HG03103 (cell line): ENCODE measurements around the gene MON2.

ENCODE experiments used
- ATAC-seq: cut with Tn5 transposase; IDR thresholded peaks from one replicate; pipeline ENCODE4 v1.9.1; 2021; ENCODE audit warnings: low read depth; ENCODE audit not compliant: unreplicated experiment

MON2 gene

GRCh38 chr12:62604871-62605270 lies 138.2 kb downstream of the MON2 start:
- no peak for ATAC-seq

GRCh38 chr12:62605981-62606380 lies 139.4 kb downstream of the MON2 start:
- no peak for ATAC-seq

GRCh38 chr12:62606654-62607053 lies 140.0 kb downstream of the MON2 start:
- ATAC-seq = no peak

GRCh38 chr12:62613081-62613480 lies 146.5 kb downstream of the MON2 start:
- ATAC-seq = no peak

GRCh38 chr12:62618319-62618718 lies 151.7 kb downstream of the MON2 start:
- ATAC-seq = no peak

- ATAC-seq = no peak
Measured at GRCh38 chr12:62618930-62619329, 152.3 kb downstream of the MON2 start.

GRCh38 chr12:62621101-62621638 lies 154.5 kb downstream of the MON2 start:
- no peak for ATAC-seq

GRCh38 chr12:62622177-62622576 lies 155.6 kb downstream of the MON2 start:
- no peak for ATAC-seq

GRCh38 chr12:62625228-62625627 lies 158.6 kb downstream of the MON2 start:
- no peak for ATAC-seq

- no peak for ATAC-seq
Measured at GRCh38 chr12:62627181-62627580, 160.6 kb downstream of the MON2 start.

- ATAC-seq = no peak
Measured at GRCh38 chr12:62629413-62629812, 162.8 kb downstream of the MON2 start.

GRCh38 chr12:62629971-62630739 lies 163.5 kb downstream of the MON2 start:
- ATAC-seq = no peak

- peak; percentile 51 for ATAC-seq
Measured at GRCh38 chr12:62631471-62632410, 165.1 kb downstream of the MON2 start.

GRCh38 chr12:62632411-62632918 lies 165.8 kb downstream of the MON2 start:
- ATAC-seq = peak; percentile 22

- ATAC-seq = no peak
Measured at GRCh38 chr12:62635649-62636048, 169.0 kb downstream of the MON2 start.

GRCh38 chr12:62637679-62638078 lies 171.1 kb downstream of the MON2 start:
- no peak for ATAC-seq

GRCh38 chr12:62640910-62641448 lies 174.4 kb downstream of the MON2 start:
- peak; percentile 87 for ATAC-seq

GRCh38 chr12:62642486-62642885 lies 175.9 kb downstream of the MON2 start:
- ATAC-seq = no peak

- ATAC-seq = no peak
Measured at GRCh38 chr12:62643486-62643885, 176.9 kb downstream of the MON2 start.

GRCh38 chr12:62646566-62646965 lies 179.9 kb downstream of the MON2 start:
- ATAC-seq = no peak

GRCh38 chr12:62647586-62647985 lies 181.0 kb downstream of the MON2 start:
- ATAC-seq = no peak
